Measurements from ENCODE around the gene ULK4.

The ULK4 gene

GRCh38 chr3:41966206-41966605 is 4.3 kb upstream of the ULK4 start:
- peaks cover 8% of the 10 kb centered on the region for H3K4me1 ChIP-seq (ENCODE audit: insufficient read depth, low read length)
- H3K27me3 ChIP-seq (ENCODE audit: insufficient read depth, low read length, poor library complexity): no peaks in the 10 kb centered on the region
- DNase-seq (no peak), ATAC-seq (ENCODE audit: insufficient read depth, low read depth) (no peak)
- no peak overlapping the region for H2AFZ ChIP-seq (ENCODE audit: low read depth, low read length)
- H3K79me2 ChIP-seq (ENCODE audit: insufficient read depth, low read length): no peaks in the 10 kb centered on the region
- no peak overlapping the region for H3K27ac ChIP-seq (ENCODE audit: low read length)
- no peak overlapping the region for H3K4me2 ChIP-seq (ENCODE audit: insufficient read depth, low read length)
- no peaks in the 10 kb centered on the region for H3K36me3 ChIP-seq (ENCODE audit: insufficient read depth, low read length)
- no peak overlapping the region for H3K4me3 ChIP-seq (ENCODE audit: low read depth in 1 of 2, low read length in 2 of 2)
- no peaks in the 10 kb centered on the region for H3K9me3 ChIP-seq (ENCODE audit: insufficient read depth, low read length, severe bottlenecking)
- no peaks in the 10 kb centered on the region for H4K20me1 ChIP-seq (ENCODE audit: insufficient read depth, low read length)
- no peak overlapping the region for H3K9ac ChIP-seq (ENCODE audit: low read depth, low read length)
- no peak for TF ChIP-seq CTCF (IDR thresholded peaks at IDR 0.05; ENCODE audit: borderline replicate concordance, extremely low read depth, low read length, poor library complexity, severe bottlenecking)
- no peak for TF ChIP-seq EZH2 (IDR thresholded peaks at IDR 0.05; ENCODE audit: borderline replicate concordance, low read depth, low read length, severe bottlenecking)

GRCh38 chr3:41963823-41964222 is 1.9 kb upstream of the ULK4 start:
- H3K9me3 ChIP-seq (ENCODE audit: insufficient read depth, low read length, severe bottlenecking): no peaks in the 10 kb centered on the region
- ATAC-seq (ENCODE audit: insufficient read depth, low read depth): no peak
- no peak overlapping the region for H3K4me3 ChIP-seq (ENCODE audit: low read depth in 1 of 2, low read length in 2 of 2)
- H3K36me3 ChIP-seq (ENCODE audit: insufficient read depth, low read length): no peaks in the 10 kb centered on the region
- no peak overlapping the region for H2AFZ ChIP-seq (ENCODE audit: low read depth, low read length)
- no peaks in the 10 kb centered on the region for H4K20me1 ChIP-seq (ENCODE audit: insufficient read depth, low read length)
- H3K27ac ChIP-seq (ENCODE audit: low read length): no peak overlapping the region
- peaks cover 20% of the 10 kb centered on the region for H3K4me1 ChIP-seq (ENCODE audit: insufficient read depth, low read length)
- DNase-seq: no peak
- no peak overlapping the region for H3K9ac ChIP-seq (ENCODE audit: low read depth, low read length)
- no peak overlapping the region for H3K4me2 ChIP-seq (ENCODE audit: insufficient read depth, low read length)
- TF ChIP-seq EZH2 (IDR thresholded peaks at IDR 0.05; ENCODE audit: borderline replicate concordance, low read depth, low read length, severe bottlenecking): no peak
- no peaks in the 10 kb centered on the region for H3K27me3 ChIP-seq (ENCODE audit: insufficient read depth, low read length, poor library complexity)
- H3K79me2 ChIP-seq (ENCODE audit: insufficient read depth, low read length): peaks cover 6% of the 10 kb centered on the region

- H3K9me3 ChIP-seq (ENCODE audit: insufficient read depth, low read length, severe bottlenecking): no peaks in the 10 kb centered on the region
- peak overlapping the region; percentile 51 for H3K27ac ChIP-seq (ENCODE audit: low read length)
- H3K36me3 ChIP-seq (ENCODE audit: insufficient read depth, low read length): no peaks in the 10 kb centered on the region
- peak overlapping the region; percentile 51 to 82; a peak in 3 of 4 replicates for H3K4me3 ChIP-seq (ENCODE audit: low read depth in 1 of 2, low read length in 2 of 2)
- no peak for TF ChIP-seq EZH2 (IDR thresholded peaks at IDR 0.05; ENCODE audit: borderline replicate concordance, low read depth, low read length, severe bottlenecking)
- TF ChIP-seq CTCF (IDR thresholded peaks at IDR 0.05; ENCODE audit: borderline replicate concordance, extremely low read depth, low read length, poor library complexity, severe bottlenecking): no peak
- DNase-seq (peak; percentile 59), ATAC-seq (ENCODE audit: insufficient read depth, low read depth) (peak; percentile 35)
- no peaks in the 10 kb centered on the region for H4K20me1 ChIP-seq (ENCODE audit: insufficient read depth, low read length)
- H3K9ac ChIP-seq (ENCODE audit: low read depth, low read length): peak overlapping the region; percentile 58
- peak overlapping the region; percentile 91 for H2AFZ ChIP-seq (ENCODE audit: low read depth, low read length)
- peaks cover 13% of the 10 kb centered on the region for H3K79me2 ChIP-seq (ENCODE audit: insufficient read depth, low read length)
- peaks cover 20% of the 10 kb centered on the region for H3K4me1 ChIP-seq (ENCODE audit: insufficient read depth, low read length)
- no peaks in the 10 kb centered on the region for H3K27me3 ChIP-seq (ENCODE audit: insufficient read depth, low read length, poor library complexity)
- peak overlapping the region; percentile 93 for H3K4me2 ChIP-seq (ENCODE audit: insufficient read depth, low read length)
Observed at GRCh38 chr3:41960826-41961750, 815 bp downstream of the ULK4 start.

- TF ChIP-seq EZH2 (IDR thresholded peaks at IDR 0.05; ENCODE audit: borderline replicate concordance, low read depth, low read length, severe bottlenecking): no peak
- Histone ChIP-seq H3K9ac (ENCODE audit: low read depth, low read length) (no peak overlapping the region), H3K4me1 (ENCODE audit: insufficient read depth, low read length) (peaks cover 12% of the 10 kb centered on the region), H3K27me3 (ENCODE audit: insufficient read depth, low read length, poor library complexity) (no peaks in the 10 kb centered on the region), H3K27ac (ENCODE audit: low read length) (no peak overlapping the region), H3K9me3 (ENCODE audit: insufficient read depth, low read length, severe bottlenecking) (no peaks in the 10 kb centered on the region), H3K79me2 (ENCODE audit: insufficient read depth, low read length) (peaks cover 13% of the 10 kb centered on the region), H3K4me3 (ENCODE audit: low read depth in 1 of 2, low read length in 2 of 2) (no peak overlapping the region), H3K36me3 (ENCODE audit: insufficient read depth, low read length) (peaks cover 1% of the 10 kb centered on the region; the same call in 1 of the 2 replicates), H4K20me1 (ENCODE audit: insufficient read depth, low read length) (no peaks in the 10 kb centered on the region), H2AFZ (ENCODE audit: low read depth, low read length) (no peak overlapping the region), H3K4me2 (ENCODE audit: insufficient read depth, low read length) (no peak overlapping the region)
- ATAC-seq (ENCODE audit: insufficient read depth, low read depth) (no peak), DNase-seq (no peak)
Observed at GRCh38 chr3:41956574-41956973, 5.3 kb downstream of the ULK4 start.

All from DND-41 (cell line).